Daoy (cell line): ENCODE results near the gene PI16. TPM values are rescaled to one million over a fixed set of nuclear protein-coding genes. Genes with fewer than 3 reads are reported as not detected.
A peak's percentile ranks its signal among the peaks of the same experiment; 100 is the strongest.
"Not testable (repeated sequence)": the region's sequence is repeated elsewhere in the genome, so short reads cannot be mapped to it uniquely, and the experiment has no call there.

Experiments
- DNase-seq: peaks from one replicate; pipeline ENCODE4 v3.0.0-alpha.2; 2015; ENCODE audit warnings: low read depth
- total RNA-seq: library from RNA; depleted of rRNA; stranded (reverse); fragments of >200 nt; shearing (Covaris generic); gene quantifications from 2 replicates; pipeline ENCODE4 v1.2.3, GENCODE V29; 2014

The PI16 gene
- total RNA-seq, 1 experiment from 2014 or later: 0.06 TPM

DNA sequence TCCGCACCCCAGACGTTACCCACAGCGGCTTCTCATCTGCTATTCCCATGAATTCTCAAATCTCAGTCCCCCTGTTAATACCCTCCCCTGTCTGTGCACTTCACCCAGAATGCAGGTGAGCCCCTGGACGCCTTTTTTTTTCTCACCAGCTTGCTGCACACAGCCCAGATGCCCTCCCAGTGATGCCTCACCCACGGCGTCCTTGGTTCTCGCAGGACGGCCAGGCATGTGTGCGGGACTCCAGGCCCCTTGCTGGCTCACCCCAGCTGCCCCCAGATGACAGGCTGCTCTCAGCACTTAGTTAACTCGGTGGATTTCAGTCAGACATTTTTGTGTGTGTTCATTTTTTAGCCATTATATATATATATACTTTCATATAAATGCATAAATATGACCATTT lies 25.4 kb upstream of the PI16 start:
- DNase-seq: no peak

GRCh38 chr6:36929607-36930006 lies 24.9 kb upstream of the PI16 start:
- DNase-seq: no peak

- DNase-seq: no peak
Observed at GRCh38 chr6:36930483-36930882, 24.1 kb upstream of the PI16 start.

GRCh38 chr6:36933102-36933501 lies 21.4 kb upstream of the PI16 start:
- no peak for DNase-seq

DNA sequence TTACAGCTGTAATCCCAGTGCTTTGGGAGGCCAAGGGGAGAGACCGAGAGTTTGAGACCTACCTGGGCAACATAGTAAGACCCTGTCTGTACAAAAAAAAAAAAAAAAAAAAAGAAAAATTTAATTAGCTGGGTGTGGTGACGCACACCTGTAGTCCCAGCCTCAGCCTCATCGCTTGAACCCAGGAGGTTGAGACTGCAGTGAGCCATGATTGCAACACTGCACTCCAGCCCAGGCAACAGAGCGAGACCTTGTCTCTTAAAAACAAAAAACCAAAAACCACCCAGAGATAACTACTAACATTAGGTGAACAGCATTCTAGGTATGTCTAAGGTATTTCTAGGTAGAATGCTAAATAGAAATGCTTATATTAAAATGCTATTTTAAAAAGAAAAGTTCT lies 21.0 kb upstream of the PI16 start:
- no peak for DNase-seq

GRCh38 chr6:36934901-36935300 lies 19.6 kb upstream of the PI16 start:
- no peak for DNase-seq

DNA sequence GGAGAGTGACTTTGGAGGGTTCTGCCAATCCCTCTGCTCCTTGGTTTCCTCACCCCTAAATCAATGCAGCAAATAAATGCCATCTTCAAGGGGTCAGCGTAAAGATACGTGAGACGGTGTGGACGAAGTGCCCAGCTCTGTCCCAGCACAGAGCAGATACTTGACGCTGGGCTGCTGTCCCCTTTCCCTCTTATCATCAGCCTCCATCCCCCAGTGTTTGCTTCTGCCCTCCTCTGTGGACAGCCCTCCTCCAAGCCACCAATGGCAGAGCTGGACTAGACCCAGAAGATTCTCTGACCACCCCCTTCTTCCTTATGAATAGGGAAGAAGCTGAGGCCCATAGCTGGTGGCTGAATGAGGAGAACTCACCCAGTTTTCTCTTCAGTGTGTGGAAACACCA lies 17.7 kb upstream of the PI16 start:
- no peak for DNase-seq

DNA sequence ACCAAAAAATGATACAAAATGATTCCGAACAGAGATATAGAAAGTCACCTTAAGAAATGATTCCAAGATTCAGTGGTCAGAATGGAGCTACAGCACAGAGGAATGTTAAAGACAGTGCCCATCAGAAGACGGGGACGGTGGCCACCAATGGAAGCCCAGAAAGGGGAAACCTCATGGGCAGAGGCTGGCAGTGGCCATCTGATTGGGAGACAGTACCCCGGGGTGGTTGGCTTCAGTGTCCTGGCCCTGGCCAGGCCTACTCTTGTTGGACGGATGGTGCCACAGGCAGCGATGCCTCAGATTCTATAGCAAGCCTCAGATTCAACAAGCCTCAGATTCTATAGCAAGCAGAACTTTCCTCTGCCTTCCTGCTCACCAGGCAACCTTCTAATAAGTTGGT lies 16.6 kb upstream of the PI16 start:
- no peak for DNase-seq

GRCh38 chr6:36938536-36938935 lies 16.0 kb upstream of the PI16 start:
- peak; percentile 87 for DNase-seq

GRCh38 chr6:36939005-36939404 lies 15.5 kb upstream of the PI16 start:
- not testable (repeated sequence) for DNase-seq

DNA sequence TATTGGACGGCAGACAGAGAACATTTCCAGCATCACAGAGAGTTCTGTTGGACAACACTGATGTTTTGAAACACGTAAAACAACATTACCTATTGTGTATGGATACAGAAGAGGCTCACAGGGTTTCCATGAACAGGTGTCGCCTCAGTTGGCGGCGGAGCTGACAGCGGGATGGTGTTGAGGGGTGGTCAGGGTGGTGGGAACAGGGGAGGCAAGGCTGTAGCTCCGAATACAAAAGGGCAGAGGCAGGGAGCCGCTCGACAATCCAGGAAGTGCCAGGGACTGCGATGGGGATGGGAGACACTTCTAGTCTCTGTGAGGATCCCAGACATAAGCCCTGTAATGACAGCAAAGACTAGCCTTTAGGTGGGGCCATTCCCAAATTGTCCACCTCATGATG lies 14.5 kb upstream of the PI16 start:
- DNase-seq: no peak

DNA sequence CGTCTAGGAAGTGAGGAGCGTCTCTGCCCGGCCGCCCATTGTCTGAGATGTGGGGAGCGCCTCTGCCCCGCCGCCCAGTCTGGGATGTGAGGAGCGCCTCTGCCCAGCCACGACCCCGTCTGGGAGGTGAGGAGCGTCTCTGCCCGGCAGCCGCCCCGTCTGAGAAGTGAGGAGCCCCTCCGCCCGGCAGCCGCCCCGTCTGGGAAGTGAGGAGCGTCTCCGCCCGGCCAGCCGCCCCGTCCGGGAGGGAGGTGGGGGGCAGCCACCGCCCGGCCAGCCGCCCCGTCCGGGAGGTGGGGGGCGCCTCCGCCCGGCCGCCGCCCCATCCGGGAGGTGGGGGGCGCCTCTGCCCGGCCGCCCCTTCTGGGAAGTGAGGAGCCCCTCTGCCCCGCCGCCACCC lies 13.0 kb upstream of the PI16 start:
- not testable (repeated sequence) for DNase-seq

DNA sequence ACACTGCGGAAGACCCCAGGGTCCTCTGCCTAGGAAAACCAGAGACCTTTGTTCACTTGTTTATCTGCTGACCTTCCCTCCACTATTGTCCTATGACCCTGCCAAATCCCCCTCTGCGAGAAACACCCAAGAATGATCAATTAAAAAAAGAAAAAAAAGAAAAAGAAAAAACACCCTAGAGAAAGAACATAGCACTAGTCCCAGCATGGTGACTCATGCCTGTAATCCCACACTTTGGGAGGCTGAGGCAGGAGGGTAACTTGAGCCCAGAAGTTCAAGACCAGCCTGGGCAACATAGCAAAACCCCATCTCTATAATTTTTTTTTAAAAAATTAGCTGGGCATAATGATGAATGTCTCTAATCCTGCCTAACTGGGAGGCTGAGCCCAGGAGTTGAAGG lies 12.2 kb upstream of the PI16 start:
- DNase-seq: not testable (repeated sequence)

GRCh38 chr6:36944650-36945049 lies 9.9 kb upstream of the PI16 start:
- DNase-seq: no peak

GRCh38 chr6:36945301-36945700 lies 9.2 kb upstream of the PI16 start:
- DNase-seq: no peak

GRCh38 chr6:36946526-36946925 lies 8.0 kb upstream of the PI16 start:
- no peak for DNase-seq

- no peak for DNase-seq
Observed at GRCh38 chr6:36947570-36948351, 6.8 kb upstream of the PI16 start.

GRCh38 chr6:36949076-36949475 lies 5.5 kb upstream of the PI16 start:
- DNase-seq: not testable (repeated sequence)

- peak; percentile 72 for DNase-seq
Observed at GRCh38 chr6:36949636-36950035, 4.9 kb upstream of the PI16 start.

GRCh38 chr6:36953931-36954261 lies 642 bp upstream of the PI16 start:
- no peak for DNase-seq

GRCh38 chr6:36955136-36955535 lies 598 bp downstream of the PI16 start:
- DNase-seq: no peak

- peak; percentile 55 for DNase-seq
Observed at GRCh38 chr6:36955671-36956445, 1.3 kb downstream of the PI16 start.

GRCh38 chr6:36956446-36956820 lies 1.9 kb downstream of the PI16 start:
- no peak for DNase-seq
